HCT116 (cell line): ENCODE data around the gene LRRC3. TPM values are rescaled to one million over a fixed set of nuclear protein-coding genes. Genes with fewer than 3 reads are reported as not detected.

Source experiments
- ATAC-seq: fragments of 200-7000 bp; cut with Tn5 transposase; 2 replicates; pipeline ENCODE4 v1.9.1; 2020; ENCODE audit warnings: mild to moderate bottlenecking, moderate library complexity
- BruUV-seq: library from RNA; stranded (reverse); fragments of 400-500 nt; replicated peaks from 2 replicates; lab custom pipeline; 2021; lab: Mats Ljungman, UMichigan
- CTCF ChIA-PET: fragments of 300-600 bp; sonication (Branson Sonifier 250); formaldehyde crosslinking; loops from one replicate; lab custom pipeline; 2021; ENCODE audit warnings: antibody characterized with exemption; lab: Charles Lee
- POLR2A ChIA-PET: fragments of 300-600, 350-600 bp; sonication (Branson Sonifier 250); formaldehyde crosslinking; loops from one replicate; lab custom pipeline; 2021; ENCODE audit warnings: antibody characterized with exemption; lab: Charles Lee
- RAD21 ChIA-PET, 2 experiments: fragments of 300-600 bp; sonication (Branson Sonifier 250); formaldehyde crosslinking; loops; one replicate each; lab custom pipeline; 2023; ENCODE audit warnings: low total read pairs in 2 of 2; ENCODE audit not compliant: uncharacterized antibody in 2 of 2, unreplicated experiment in 2 of 2, low non-redundant PET in 1 of 2; lab: Charles Lee
- DNase-seq: peaks from one replicate; pipeline ENCODE4 v3.0.0-alpha.2; 2010; ENCODE audit warnings: low read depth, low spot score
- H2AFZ ChIP-seq: fragments of 200-600 bp; shearing (Covaris generic), sonication (generic); 2 replicates; pipeline ENCODE4 v1.6.1; 2017; ENCODE audit warnings: low read depth, mixed run types, mixed read lengths, antibody characterized with exemption, low read length; ENCODE audit not compliant: poor library complexity, severe bottlenecking
- H3K27ac ChIP-seq: 2 replicates; pipeline ENCODE4 v1.5.1; 2012; ENCODE audit warnings: low read depth, low read length
- H3K27me3 ChIP-seq: fragments of 200-600 bp; sonication (generic); 2 replicates; pipeline ENCODE4 v1.6.1; 2016; ENCODE audit warnings: mixed run types, low read length, mixed read lengths; ENCODE audit not compliant: insufficient read depth
- H3K36me3 ChIP-seq, 2 experiments: fragments of 200-500 bp in 1 of 2; fragments of 200-600 bp in 1 of 2; sonication (Bioruptor generic) in 1 of 2; sonication (generic) in 1 of 2; 2 replicates each; pipeline versions ENCODE4 v1.5.1 to v1.6.1; 2014 to 2016; ENCODE audit warnings: low read length in 2 of 2, inconsistent platforms in 1 of 2, mixed read lengths in 1 of 2, mixed run types in 1 of 2; ENCODE audit not compliant: insufficient read depth in 2 of 2, control insufficient read depth in 1 of 2
- H3K4me1 ChIP-seq, 2 experiments: fragments of 200-600 bp in 1 of 2; sonication (generic) in 1 of 2; 2 replicates each; pipeline versions ENCODE4 v1.5.1 to v1.6.1; 2012 to 2017; ENCODE audit warnings: low read length in 2 of 2, inconsistent platforms in 1 of 2, mild to moderate bottlenecking in 1 of 2, mixed read lengths in 1 of 2, mixed run types in 1 of 2, moderate library complexity in 1 of 2; ENCODE audit not compliant: insufficient read depth in 2 of 2, control insufficient read depth in 1 of 2
- H3K4me2 ChIP-seq: fragments of 200-600 bp; sonication (generic); 2 replicates; pipeline ENCODE4 v1.6.1; 2017; ENCODE audit warnings: mixed run types, low read length, mixed read lengths
- H3K4me3 ChIP-seq, 2 experiments: fragments of 200-600 bp in 1 of 2; sonication (generic) in 1 of 2; replicated peaks in 1 of 2; 2 replicates each; pipeline ENCODE4 v1.5.1; 2011 to 2016; ENCODE audit warnings: low read length in 2 of 2, control low read depth in 1 of 2, low read depth in 1 of 2, mild to moderate bottlenecking in 1 of 2, mixed read lengths in 1 of 2, mixed run types in 1 of 2
- H3K79me2 ChIP-seq: fragments of 200-600 bp; sonication (generic); 2 replicates; pipeline ENCODE4 v1.6.1; 2017; ENCODE audit warnings: mild to moderate bottlenecking, mixed run types, low read length, moderate library complexity, mixed read lengths; ENCODE audit not compliant: insufficient read depth
- H3K9ac ChIP-seq: fragments of 200-600 bp; sonication (generic); 2 replicates; pipeline ENCODE4 v1.6.1; 2016; ENCODE audit warnings: low read length, mixed read lengths
- H3K9me2 ChIP-seq: fragments of 200-600 bp; sonication (generic), shearing (Covaris generic); 2 replicates; pipeline ENCODE4 v1.6.1; 2017; ENCODE audit warnings: mixed run types, mild to moderate bottlenecking, moderate library complexity; ENCODE audit not compliant: insufficient read depth
- H3K9me3 ChIP-seq, 2 experiments: fragments of 200-500 bp in 1 of 2; fragments of 200-600 bp in 1 of 2; sonication (Bioruptor generic) in 1 of 2; sonication (generic) in 1 of 2; 2 replicates each; pipeline ENCODE4 v1.6.1; 2014 to 2017; ENCODE audit warnings: low read length in 2 of 2, mixed read lengths in 2 of 2, inconsistent platforms in 1 of 2, low read depth in 1 of 2, mild to moderate bottlenecking in 1 of 2, mixed run types in 1 of 2, moderate library complexity in 1 of 2; ENCODE audit not compliant: control insufficient read depth in 1 of 2, insufficient read depth in 1 of 2
- H4K20me1 ChIP-seq: fragments of 200-600 bp; sonication (generic), shearing (Covaris generic); 2 replicates; pipeline ENCODE4 v1.6.1; 2017; ENCODE audit warnings: mixed run types, mild to moderate bottlenecking, moderate library complexity; ENCODE audit not compliant: insufficient read depth
- ATF3 ChIP-seq: IDR thresholded peaks from 2 replicates; pipeline ENCODE4 v1.6.1; 2012
- POLR2A ChIP-seq: IDR thresholded peaks from 2 replicates; pipeline ENCODE4 v1.7.0; 2011; ENCODE audit warnings: borderline replicate concordance; ENCODE audit not compliant: insufficient read depth, insufficient read length; ENCODE audit errors: extremely low read depth
- REST ChIP-seq: IDR thresholded peaks from 2 replicates; pipeline ENCODE4 v1.6.1; 2012; ENCODE audit warnings: low read depth
- ZBTB33 ChIP-seq: IDR thresholded peaks from 2 replicates; pipeline ENCODE4 v1.6.1; 2011; ENCODE audit warnings: mild to moderate bottlenecking, low read length, moderate library complexity; ENCODE audit not compliant: insufficient replicate concordance; ENCODE audit errors: extremely low read depth
- ZFX ChIP-seq: fragments of 450-650 bp; IDR thresholded peaks from 2 replicates; pipeline ENCODE4 v1.6.1; 2017
- ZNF274 ChIP-seq: fragments of 200-500 bp; sonication (Bioruptor generic); IDR thresholded peaks from 2 replicates; pipeline ENCODE4 v1.6.1; 2014; ENCODE audit warnings: mild to moderate bottlenecking, low read depth, low read length, inconsistent platforms
- intact Hi-C: fragments of 100-400 bp; cut with micrococcal nuclease; formaldehyde crosslinking; loops from 2 replicates; pipeline ENCODE4 v1.10.0; 2022
- total RNA-seq: library from RNA; stranded (reverse); gene quantifications from one replicate; pipeline ENCODE4 v1.2.1, GENCODE V29; 2021; ENCODE audit not compliant: unreplicated experiment
- TF ChIP-seq, protein P1 (sequence below): IDR thresholded peaks from 2 replicates; pipeline ENCODE4 v1.6.1; 2012

The LRRC3 gene
- total RNA-seq, 1 experiment from 2014 or later = 7.5 TPM

GRCh38 chr21:44425895-44426662, 29.2 kb upstream of the LRRC3 start:
- no peaks in the 10 kb centered on the region for H3K27me3 ChIP-seq
- BruUV-seq = no TSS peak
- H3K9me2 ChIP-seq = no peaks in the 10 kb centered on the region
- H3K79me2 ChIP-seq = peaks cover 39% of the 10 kb centered on the region
- no peak overlapping the region for H2AFZ ChIP-seq
- peaks cover 4 to 36% of the 10 kb centered on the region in 2 experiments; a peak in 3 of 4 replicates for H3K4me1 ChIP-seq
- RAD21 ChIA-PET = no interaction called here
- TF ChIP-seq, protein P1, sequence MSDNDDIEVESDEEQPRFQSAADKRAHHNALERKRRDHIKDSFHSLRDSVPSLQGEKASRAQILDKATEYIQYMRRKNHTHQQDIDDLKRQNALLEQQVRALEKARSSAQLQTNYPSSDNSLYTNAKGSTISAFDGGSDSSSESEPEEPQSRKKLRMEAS = no peak
- TF ChIP-seq ZNF274 (no peak), ATF3 (no peak), ZBTB33 (no peak), REST (no peak), ZFX (no peak), POLR2A (no peak)
- POLR2A ChIA-PET = interaction anchor here (1.0 kb wide), 1 partner anchor 87 kb away, joined by 4 read pairs; the partner anchor contains the start of gene CFAP410
- CTCF ChIA-PET = interaction anchor here (1.2 kb wide), 1 partner anchor 19 kb away, joined by 3 read pairs; no protein-coding TSS in a partner anchor
- H3K36me3 ChIP-seq = peaks cover 0 to 14% of the 10 kb centered on the region in 2 experiments; a peak in 1 of 4 replicates
- no peaks in the 10 kb centered on the region for H4K20me1 ChIP-seq
- DNase-seq (no peak), ATAC-seq (peak; percentile 46)
- peak overlapping the region; percentile 85 to 88 for H3K4me3 ChIP-seq
- H3K27ac ChIP-seq = peak overlapping the region; percentile 88
- H3K9me3 ChIP-seq = peaks cover 4 to 6% of the 10 kb centered on the region in 2 experiments; a peak in 3 of 4 replicates
- peak overlapping the region; percentile 95 for H3K9ac ChIP-seq
- peak overlapping the region; percentile 95 for H3K4me2 ChIP-seq
- intact Hi-C loops = loop anchor here (1.0 kb wide), 1 partner anchor 87 kb away; the partner anchor contains the start of gene CFAP410
